ENCODE measurements around the gene GAB2.

Gene GAB2

GRCh38 chr11:78219493-78220217 is 198.0 kb downstream of the GAB2 start:
- no peak overlapping the region for H3K4me3 ChIP-seq
- peak; percentile 50 for DNase-seq (ENCODE audit: low spot score)
- TF ChIP-seq CTCF (IDR thresholded peaks at IDR 0.05) = no peak
- H3K27ac ChIP-seq = no peak overlapping the region

- Histone ChIP-seq H3K4me3 (no peak overlapping the region), H3K27ac (no peak overlapping the region)
- no peak for TF ChIP-seq CTCF (IDR thresholded peaks at IDR 0.05)
Measured at GRCh38 chr11:78218707-78219492, 198.7 kb downstream of the GAB2 start.

GRCh38 chr11:78217650-78218541 is 199.7 kb downstream of the GAB2 start:
- no peak overlapping the region for H3K4me3 ChIP-seq
- no peak for TF ChIP-seq CTCF (IDR thresholded peaks at IDR 0.05)
- DNase-seq (ENCODE audit: low spot score) = peak; percentile 69
- no peak overlapping the region for H3K27ac ChIP-seq

More at GRCh38 chr11:78218707-78219492, 198.7 kb downstream of the GAB2 start:
- peak; percentile 33 for DNase-seq (ENCODE audit: low spot score)

GRCh38 chr11:78216571-78217287 is 200.9 kb downstream of the GAB2 start:
- H3K27ac ChIP-seq = peak overlapping the region in 1 of 2 donors; percentile 18
- no peak for TF ChIP-seq CTCF (IDR thresholded peaks at IDR 0.05)

GRCh38 chr11:78216021-78216420 is 201.6 kb downstream of the GAB2 start:
- DNase-seq (ENCODE audit: low spot score) = no peak
- no peak for TF ChIP-seq CTCF (IDR thresholded peaks at IDR 0.05)
- Histone ChIP-seq H3K4me3 (no peak overlapping the region), H3K27ac (peak overlapping the region in 1 of 2 donors; percentile 18)

More at GRCh38 chr11:78216571-78217287, 200.9 kb downstream of the GAB2 start:
- DNase-seq (ENCODE audit: low spot score) = peak; percentile 41
- no peak overlapping the region for H3K4me3 ChIP-seq

All from coronary artery (tissue), 2 donors.